Trophoblast cell (in vitro differentiated cells and primary cell): Measurements from ENCODE around the gene FURIN.

Source experiments
- DNase-seq, 2 donors: peaks; one replicate each; pipeline ENCODE4 v3.0.0-alpha.2; 2016
- H2AFZ ChIP-seq: 2 replicates; pipeline ENCODE4 v1.6.1; 2013; ENCODE audit warnings: low read length, moderate library complexity, mild to moderate bottlenecking; ENCODE audit not compliant: insufficient read depth, poor library complexity
- H2AK5ac ChIP-seq: 2 replicates; pipeline ENCODE4 v1.6.1; 2013; ENCODE audit warnings: mild to moderate bottlenecking, low read length
- H2BK120ac ChIP-seq: 2 replicates; pipeline ENCODE4 v1.6.1; 2013; ENCODE audit warnings: low read length, mild to moderate bottlenecking, moderate library complexity; ENCODE audit not compliant: insufficient read depth, poor library complexity
- H2BK12ac ChIP-seq: 2 replicates; pipeline ENCODE4 v1.6.1; 2013; ENCODE audit warnings: mild to moderate bottlenecking, low read length, moderate library complexity
- H2BK5ac ChIP-seq: 2 replicates; pipeline ENCODE4 v1.6.1; 2013; ENCODE audit warnings: low read length, low read depth, moderate library complexity, mild to moderate bottlenecking; ENCODE audit not compliant: poor library complexity
- H3K14ac ChIP-seq: 2 replicates; pipeline ENCODE4 v1.6.1; 2013; ENCODE audit warnings: mild to moderate bottlenecking, low read length
- H3K18ac ChIP-seq: 2 replicates; pipeline ENCODE4 v1.6.1; 2013; ENCODE audit warnings: mild to moderate bottlenecking, low read length
- H3K23ac ChIP-seq: 2 replicates; pipeline ENCODE4 v1.6.1; 2013; ENCODE audit warnings: low read length
- H3K27ac ChIP-seq: 2 replicates; pipeline ENCODE4 v1.5.1; 2013; ENCODE audit warnings: low read depth, mild to moderate bottlenecking, inconsistent platforms, low read length, moderate library complexity
- H3K27me3 ChIP-seq: 2 replicates; pipeline ENCODE4 v1.6.1; 2013; ENCODE audit warnings: inconsistent platforms, mild to moderate bottlenecking, low read length, moderate library complexity; ENCODE audit not compliant: insufficient read depth
- H3K36me3 ChIP-seq, 2 experiments: 1 replicate in 1 of 2; 2 replicates in 1 of 2; pipeline ENCODE4 v1.6.1; 2013; ENCODE audit warnings: low read length in 2 of 2, mild to moderate bottlenecking in 2 of 2, moderate library complexity in 1 of 2; ENCODE audit not compliant: insufficient read depth in 2 of 2, control insufficient read depth in 1 of 2
- H3K4ac ChIP-seq: 2 replicates; pipeline ENCODE4 v1.6.1; 2013; ENCODE audit warnings: low read depth, mild to moderate bottlenecking, low read length, moderate library complexity
- H3K4me1 ChIP-seq, 2 experiments: 1 replicate in 1 of 2; 2 replicates in 1 of 2; pipeline ENCODE4 v1.6.1; 2013; ENCODE audit warnings: low read length in 2 of 2, mild to moderate bottlenecking in 2 of 2, moderate library complexity in 1 of 2; ENCODE audit not compliant: insufficient read depth in 2 of 2, control insufficient read depth in 1 of 2
- H3K4me2 ChIP-seq: 2 replicates; pipeline ENCODE4 v1.6.1; 2013; ENCODE audit warnings: inconsistent platforms, mild to moderate bottlenecking, low read length, moderate library complexity
- H3K4me3 ChIP-seq: 2 replicates; pipeline ENCODE4 v1.5.1; 2013; ENCODE audit warnings: mild to moderate bottlenecking, low read depth, low read length, inconsistent platforms
- H3K79me1 ChIP-seq: one replicate; pipeline ENCODE4 v1.6.1; 2013; ENCODE audit warnings: low read length
- H3K79me2 ChIP-seq: 2 replicates; pipeline ENCODE4 v1.6.1; 2013; ENCODE audit warnings: low read length, mild to moderate bottlenecking; ENCODE audit not compliant: control insufficient read depth, insufficient read depth, poor library complexity
- H3K9ac ChIP-seq: 2 replicates; pipeline ENCODE4 v1.6.1; 2013; ENCODE audit warnings: mild to moderate bottlenecking, low read length
- H3K9me3 ChIP-seq: 2 replicates; pipeline ENCODE4 v1.6.1; 2013; ENCODE audit warnings: low read depth, mild to moderate bottlenecking, control low read depth, inconsistent platforms, low read length; ENCODE audit not compliant: insufficient read depth
- H4K12ac ChIP-seq: 2 replicates; pipeline ENCODE4 v1.6.1; 2013; ENCODE audit warnings: low read depth, mild to moderate bottlenecking, low read length, moderate library complexity
- H4K8ac ChIP-seq: 2 replicates; pipeline ENCODE4 v1.6.1; 2013; ENCODE audit warnings: low read depth, mild to moderate bottlenecking, low read length, moderate library complexity
- H4K91ac ChIP-seq: one replicate; pipeline ENCODE4 v1.6.1; 2013; ENCODE audit warnings: low read depth, mild to moderate bottlenecking, low read length, moderate library complexity
- WGBS: extraction: QIAGEN DNeasy Blood & Tissue Kit; methylation state at CpG from one replicate; pipeline ENCODE4 v1.1.7; 2013; ENCODE audit warnings: missing lambda C conversion rate; ENCODE audit not compliant: insufficient read length, insufficient coverage; ENCODE audit errors: extremely low coverage; 5-methylcytosine and 5-hydroxymethylcytosine counted together

Gene FURIN

GRCh38 chr15:90891346-90891949 lies 23.1 kb downstream of the FURIN start:
- no peak overlapping the region for H4K8ac ChIP-seq
- DNase-seq = no peak
- peaks cover 4% of the 10 kb centered on the region for H3K9me3 ChIP-seq
- H3K4me2 ChIP-seq = no peak overlapping the region
- WGBS = no CpG with 5 or more reads among the region's 8 CpGs
- no peaks in the 10 kb centered on the region for H3K79me1 ChIP-seq
- H2BK12ac ChIP-seq = no peak overlapping the region
- peaks cover 61 to 70% of the 10 kb centered on the region in 2 experiments for H3K36me3 ChIP-seq
- no peaks in the 10 kb centered on the region for H3K4me1 ChIP-seq
- H3K4ac ChIP-seq = no peak overlapping the region
- no peak overlapping the region for H2AK5ac ChIP-seq
- no peaks in the 10 kb centered on the region for H3K79me2 ChIP-seq
- no peak overlapping the region for H3K18ac ChIP-seq
- no peak overlapping the region for H3K4me3 ChIP-seq
- no peak overlapping the region for H2BK5ac ChIP-seq
- no peak overlapping the region for H3K14ac ChIP-seq
- no peak overlapping the region for H4K91ac ChIP-seq
- no peaks in the 10 kb centered on the region for H3K27me3 ChIP-seq
- no peak overlapping the region for H2BK120ac ChIP-seq
- no peak overlapping the region for H4K12ac ChIP-seq
- H3K27ac ChIP-seq = no peak overlapping the region
- H2AFZ ChIP-seq = no peak overlapping the region
- no peak overlapping the region for H3K9ac ChIP-seq
- no peak overlapping the region for H3K23ac ChIP-seq

GRCh38 chr15:90892023-90892422 lies 23.6 kb downstream of the FURIN start:
- Histone ChIP-seq H3K4ac (no peak overlapping the region), H3K9ac (no peak overlapping the region), H2AFZ (no peak overlapping the region)

GRCh38 chr15:90892498-90893174 lies 24.2 kb downstream of the FURIN start:
- no peaks in the 10 kb centered on the region for H3K4me1 ChIP-seq
- H2BK120ac ChIP-seq = no peak overlapping the region
- H3K4me3 ChIP-seq = no peak overlapping the region
- H3K4ac ChIP-seq = no peak overlapping the region
- H3K14ac ChIP-seq = no peak overlapping the region
- no peak overlapping the region for H2AFZ ChIP-seq
- H3K4me2 ChIP-seq = no peak overlapping the region
- H3K27ac ChIP-seq = no peak overlapping the region
- H3K79me1 ChIP-seq = no peaks in the 10 kb centered on the region
- H3K18ac ChIP-seq = no peak overlapping the region
- DNase-seq = no peak
- H3K9me3 ChIP-seq = peaks cover 4% of the 10 kb centered on the region
- H4K91ac ChIP-seq = no peak overlapping the region
- H3K79me2 ChIP-seq = no peaks in the 10 kb centered on the region
- H2BK12ac ChIP-seq = no peak overlapping the region
- H4K12ac ChIP-seq = no peak overlapping the region
- no peak overlapping the region for H2BK5ac ChIP-seq
- H3K36me3 ChIP-seq = peaks cover 59 to 61% of the 10 kb centered on the region in 2 experiments
- no peak overlapping the region for H4K8ac ChIP-seq
- H3K23ac ChIP-seq = no peak overlapping the region
- no peak overlapping the region for H3K9ac ChIP-seq
- no peaks in the 10 kb centered on the region for H3K27me3 ChIP-seq
- no CpG with 5 or more reads among the region's 29 CpGs for WGBS
- no peak overlapping the region for H2AK5ac ChIP-seq

More at GRCh38 chr15:90892023-90892422, 23.6 kb downstream of the FURIN start:
- Histone ChIP-seq H3K27ac (no peak overlapping the region), H3K4me2 (no peak overlapping the region), H3K23ac (no peak overlapping the region), H3K14ac (no peak overlapping the region), H3K36me3 (peaks cover 60 to 66% of the 10 kb centered on the region in 2 experiments), H3K18ac (no peak overlapping the region), H2AK5ac (no peak overlapping the region), H4K12ac (no peak overlapping the region), H3K4me1 (no peaks in the 10 kb centered on the region), H4K8ac (no peak overlapping the region), H4K91ac (no peak overlapping the region), H2BK12ac (no peak overlapping the region), H3K4me3 (no peak overlapping the region), H2BK5ac (no peak overlapping the region), H3K27me3 (no peaks in the 10 kb centered on the region), H3K79me1 (no peaks in the 10 kb centered on the region), H2BK120ac (no peak overlapping the region), H3K9me3 (peaks cover 4% of the 10 kb centered on the region), H3K79me2 (no peaks in the 10 kb centered on the region)
- DNase-seq = no peak
- WGBS = no CpG with 5 or more reads among the region's 11 CpGs

DNA sequence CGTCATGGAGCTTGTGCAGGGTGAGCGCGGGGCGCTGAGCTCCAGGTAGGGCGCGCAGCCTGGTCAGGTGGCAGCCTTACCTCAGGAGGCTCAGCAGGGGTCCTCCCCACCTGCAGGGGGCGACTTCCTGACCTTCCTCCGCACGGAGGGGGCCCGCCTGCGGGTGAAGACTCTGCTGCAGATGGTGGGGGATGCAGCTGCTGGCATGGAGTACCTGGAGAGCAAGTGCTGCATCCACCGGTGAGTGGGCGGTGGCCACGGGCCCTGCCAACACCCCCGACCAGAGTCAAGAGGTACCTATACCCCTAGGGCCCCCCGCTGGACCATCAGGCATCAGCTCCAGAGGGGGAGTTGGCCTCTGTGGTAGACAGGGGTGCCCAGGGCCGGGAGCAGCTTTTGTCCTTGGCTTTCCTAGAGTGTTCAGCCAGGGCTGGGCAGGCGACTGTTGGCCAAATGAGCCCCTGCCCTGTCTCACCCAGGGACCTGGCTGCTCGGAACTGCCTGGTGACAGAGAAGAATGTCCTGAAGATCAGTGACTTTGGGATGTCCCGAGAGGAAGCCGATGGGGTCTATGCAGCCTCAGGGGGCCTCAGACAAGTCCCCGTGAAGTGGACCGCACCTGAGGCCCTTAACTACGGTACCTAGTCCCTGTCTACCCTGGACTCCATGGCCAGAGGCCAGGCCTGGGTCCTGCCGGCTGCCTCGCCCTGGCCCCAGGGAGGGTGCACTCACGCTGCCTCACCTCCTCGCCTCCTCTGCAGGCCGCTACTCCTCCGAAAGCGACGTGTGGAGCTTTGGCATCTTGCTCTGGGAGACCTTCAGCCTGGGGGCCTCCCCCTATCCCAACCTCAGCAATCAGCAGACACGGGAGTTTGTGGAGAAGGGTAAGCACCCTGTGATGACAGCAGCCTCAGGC lies 25.0 kb downstream of the FURIN start:
- Histone ChIP-seq H3K23ac (no peak overlapping the region), H3K18ac (no peak overlapping the region), H3K9me3 (peaks cover 4% of the 10 kb centered on the region), H3K27me3 (no peaks in the 10 kb centered on the region), H2BK12ac (no peak overlapping the region), H4K12ac (no peak overlapping the region), H3K36me3 (peaks cover 59 to 61% of the 10 kb centered on the region in 2 experiments), H3K4me3 (no peak overlapping the region), H3K79me1 (no peaks in the 10 kb centered on the region), H2BK5ac (no peak overlapping the region), H4K91ac (no peak overlapping the region), H4K8ac (no peak overlapping the region), H3K14ac (no peak overlapping the region), H2AFZ (no peak overlapping the region), H3K4ac (no peak overlapping the region), H2BK120ac (no peak overlapping the region), H2AK5ac (no peak overlapping the region), H3K27ac (no peak overlapping the region), H3K79me2 (no peaks in the 10 kb centered on the region), H3K9ac (no peak overlapping the region), H3K4me2 (no peak overlapping the region), H3K4me1 (no peaks in the 10 kb centered on the region)
- no CpG with 5 or more reads among the region's 33 CpGs for WGBS
- DNase-seq = no peak
